ENCODE measurements around the gene TUBA3E. TPM values are rescaled to one million over a fixed set of nuclear protein-coding genes. Genes with fewer than 3 reads are reported as not detected.
"Not testable (repeated sequence)": the region's sequence is repeated elsewhere in the genome, so short reads cannot be mapped to it uniquely, and the experiment has no call there.

The TUBA3E gene
- total RNA-seq, 1 donor from 2014 or later = not detected

- not testable (repeated sequence) for DNase-seq (ENCODE audit: low read depth, low spot score); H3K36me3 Mint-ChIP-seq (ENCODE audit: low read depth); H3K4me3 Mint-ChIP-seq; H3K9me3 Mint-ChIP-seq; H3K27me3 Mint-ChIP-seq (ENCODE audit: low read depth); H3K27ac Mint-ChIP-seq (ENCODE audit: unreplicated experiment); H3K4me1 Mint-ChIP-seq
These were observed 3.1 kb downstream of the TUBA3E start for GRCh38 chr2:130195089-130195635.

- not testable (repeated sequence) for H3K4me3 Mint-ChIP-seq; DNase-seq (ENCODE audit: low read depth, low spot score); H3K36me3 Mint-ChIP-seq (ENCODE audit: low read depth); H3K4me1 Mint-ChIP-seq; H3K9me3 Mint-ChIP-seq; H3K27ac Mint-ChIP-seq (ENCODE audit: unreplicated experiment); H3K27me3 Mint-ChIP-seq (ENCODE audit: low read depth)
These were observed 4.4 kb downstream of the TUBA3E start for GRCh38 chr2:130193824-130194223.

DNA sequence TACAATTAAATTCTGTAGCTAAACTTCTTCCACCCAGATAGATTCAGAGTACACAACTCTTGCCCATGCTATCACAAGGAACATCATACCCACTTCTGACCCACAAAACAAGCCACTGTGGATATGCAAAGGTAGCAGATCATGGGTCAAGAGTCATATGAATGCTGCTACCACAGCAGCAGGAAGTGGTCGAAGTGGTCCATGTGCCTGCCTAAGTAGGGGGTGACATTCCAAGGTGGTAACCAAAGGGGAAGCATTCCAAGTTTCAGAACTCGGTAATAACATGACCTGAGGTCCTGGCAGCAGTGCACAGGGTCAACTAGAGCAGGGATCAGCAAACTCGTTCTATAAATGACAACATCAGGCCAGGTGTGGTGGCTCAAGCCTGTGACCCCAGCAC, 5.8 kb downstream of the TUBA3E start:
- not testable (repeated sequence) for H3K9me3 Mint-ChIP-seq; H3K27ac Mint-ChIP-seq (ENCODE audit: unreplicated experiment); DNase-seq (ENCODE audit: low read depth, low spot score); H3K27me3 Mint-ChIP-seq (ENCODE audit: low read depth); H3K4me3 Mint-ChIP-seq; H3K4me1 Mint-ChIP-seq; H3K36me3 Mint-ChIP-seq (ENCODE audit: low read depth)

DNA sequence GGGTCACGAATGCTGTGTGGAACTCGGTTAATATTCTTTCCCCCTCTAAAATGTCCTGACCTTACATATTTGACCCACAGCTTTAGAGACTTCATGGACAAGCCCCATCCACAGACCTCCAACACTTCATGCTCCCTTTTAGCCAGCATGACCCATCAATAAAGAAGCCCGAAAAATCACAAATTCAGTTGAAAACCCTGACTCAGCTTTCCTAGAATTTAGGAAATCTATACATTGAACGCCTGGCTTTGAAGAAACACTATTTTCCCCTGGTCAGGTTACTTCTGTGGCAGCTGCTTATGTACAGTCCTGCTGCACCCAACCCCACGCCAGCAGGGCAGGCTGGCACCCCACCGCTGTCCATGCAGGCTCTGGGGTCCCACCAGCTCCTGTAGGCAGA, 6.9 kb downstream of the TUBA3E start:
- not testable (repeated sequence) for H3K9me3 Mint-ChIP-seq; DNase-seq (ENCODE audit: low read depth, low spot score); H3K4me1 Mint-ChIP-seq; H3K27me3 Mint-ChIP-seq (ENCODE audit: low read depth); H3K27ac Mint-ChIP-seq (ENCODE audit: unreplicated experiment); H3K4me3 Mint-ChIP-seq; H3K36me3 Mint-ChIP-seq (ENCODE audit: low read depth)

GRCh38 chr2:130190237-130190636, 8.0 kb downstream of the TUBA3E start:
- H3K9me3 Mint-ChIP-seq = no peaks in the 10 kb centered on the region
- H3K36me3 Mint-ChIP-seq (ENCODE audit: low read depth) = peaks cover 6% of the 10 kb centered on the region
- H3K27me3 Mint-ChIP-seq (ENCODE audit: low read depth) = no peaks in the 10 kb centered on the region
- no peaks in the 10 kb centered on the region for H3K4me1 Mint-ChIP-seq
- no peak overlapping the region for H3K4me3 Mint-ChIP-seq
- no peak for DNase-seq (ENCODE audit: low read depth, low spot score)
- H3K27ac Mint-ChIP-seq (ENCODE audit: unreplicated experiment) = peak overlapping the region; percentile 43
- TF ChIP-seq CTCF (conservative IDR thresholded peaks at IDR 0.05) = no peak

- not testable (repeated sequence) for H3K27ac Mint-ChIP-seq (ENCODE audit: unreplicated experiment); H3K9me3 Mint-ChIP-seq; H3K4me1 Mint-ChIP-seq; H3K4me3 Mint-ChIP-seq; H3K27me3 Mint-ChIP-seq (ENCODE audit: low read depth); H3K36me3 Mint-ChIP-seq (ENCODE audit: low read depth); DNase-seq (ENCODE audit: low read depth, low spot score)
These were observed 9.3 kb downstream of the TUBA3E start for GRCh38 chr2:130188958-130189357.

GRCh38 chr2:130187859-130188792, 10.1 kb downstream of the TUBA3E start:
- H3K9me3 Mint-ChIP-seq; DNase-seq (ENCODE audit: low read depth, low spot score); H3K36me3 Mint-ChIP-seq (ENCODE audit: low read depth); H3K27ac Mint-ChIP-seq (ENCODE audit: unreplicated experiment); H3K27me3 Mint-ChIP-seq (ENCODE audit: low read depth): not testable (repeated sequence)
- Mint-ChIP-seq H3K4me3 (peak overlapping the region; percentile 34), H3K4me1 (peaks cover 11% of the 10 kb centered on the region)

- peaks cover 3% of the 10 kb centered on the region for H3K36me3 Mint-ChIP-seq (ENCODE audit: low read depth)
- TF ChIP-seq CTCF (conservative IDR thresholded peaks at IDR 0.05) = no peak
- H3K9me3 Mint-ChIP-seq = no peaks in the 10 kb centered on the region
- no peaks in the 10 kb centered on the region for H3K27me3 Mint-ChIP-seq (ENCODE audit: low read depth)
- H3K4me3 Mint-ChIP-seq = peak overlapping the region; percentile 34
- H3K4me1 Mint-ChIP-seq = peaks cover 13% of the 10 kb centered on the region
- H3K27ac Mint-ChIP-seq (ENCODE audit: unreplicated experiment) = no peak overlapping the region
- DNase-seq (ENCODE audit: low read depth, low spot score) = no peak
These were observed 11.0 kb downstream of the TUBA3E start for GRCh38 chr2:130187268-130187667.
